H1 (cell line): ENCODE results near the gene LONP2. TPM values are rescaled to one million over a fixed set of nuclear protein-coding genes. Genes with fewer than 3 reads are reported as not detected.

ENCODE experiments used
- polyA plus RNA-seq, 7 experiments: library from polyadenylated mRNA; depleted of rRNA in 3 of 7; stranded (reverse) in 5 of 7; unstranded in 2 of 7; fragments of >200 nt in 5 of 7; fragments of 200-250 nt in 2 of 7; gene quantifications; 1 replicate in 5 of 7; 2 replicates in 1 of 7; 4 replicates in 1 of 7; pipeline versions ENCODE4 v1.2.1 to v1.2.3, GENCODE V29; 2011 to 2013; ENCODE audit warnings: missing spikeins in 2 of 7, mixed read lengths in 2 of 7
- total RNA-seq: library from RNA; stranded (reverse); fragmentation: NEBNext Ultra II Directional; extraction: Animal tissue kit (Norgen Biotek cat#: 25700); gene quantifications from 2 replicates; pipeline ENCODE4 v1.2.1, GENCODE V29; 2021
- TF ChIP-seq, protein P1 (sequence below): IDR thresholded peaks from 2 replicates; pipeline ENCODE4 v1.6.1; 2012; ENCODE audit warnings: inconsistent platforms

LONP2 gene
- total and polyA plus RNA-seq, 2 of the 8 experiments (the other 6 are each of a cell fraction or from before 2014, with no cell fraction given): 8.1 to 23.1 TPM

DNA sequence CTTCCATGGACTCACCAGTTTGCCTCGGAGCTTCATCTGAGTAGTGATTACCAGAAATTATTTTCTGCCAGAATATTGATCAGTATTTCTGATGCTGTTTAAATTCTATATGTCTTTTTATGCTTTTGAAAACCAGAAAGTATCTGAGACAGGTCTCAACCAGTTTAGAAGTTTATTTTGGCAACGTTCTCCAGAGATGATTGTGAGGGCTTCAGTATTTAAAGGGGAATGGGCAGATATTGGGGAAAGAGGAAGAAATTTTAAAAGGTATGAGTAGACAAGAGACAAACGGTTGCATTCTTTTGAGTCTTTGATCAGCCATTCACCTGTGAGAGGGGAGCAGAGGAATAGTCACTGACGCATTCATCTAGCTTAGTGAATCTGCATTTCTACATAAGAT, 47.7 kb downstream of the LONP2 start (continued):
- TF ChIP-seq, protein P1, sequence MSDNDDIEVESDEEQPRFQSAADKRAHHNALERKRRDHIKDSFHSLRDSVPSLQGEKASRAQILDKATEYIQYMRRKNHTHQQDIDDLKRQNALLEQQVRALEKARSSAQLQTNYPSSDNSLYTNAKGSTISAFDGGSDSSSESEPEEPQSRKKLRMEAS: no peak
